K562 (cell line): ENCODE results near the gene MRPL48. TPM values are rescaled to one million over a fixed set of nuclear protein-coding genes. Genes with fewer than 3 reads are reported as not detected.

Source experiments
- CXXC5 ChIP-seq: fragments of 250-450 bp; sonication (Bioruptor Pico); IDR thresholded peaks from 2 replicates; pipeline ENCODE4 v1.8.0; 2022; ENCODE audit warnings: inconsistent platforms, mild to moderate bottlenecking, moderate library complexity
- JUN ChIP-seq, 2 experiments: sonication (generic) in 1 of 2; formaldehyde crosslinking in 1 of 2; IDR thresholded peaks; 2 replicates each; pipeline versions ENCODE4 v1.6.1 to v1.8.0; 2012 to 2022; ENCODE audit warnings: borderline replicate concordance in 2 of 2, mild to moderate bottlenecking in 2 of 2, improper control_type of control experiment in 1 of 2, low read depth in 1 of 2, low read length in 1 of 2, missing genetic modification reagents in 1 of 2
- L3MBTL2 ChIP-seq: fragments of 450-650 bp; IDR thresholded peaks from 2 replicates; pipeline ENCODE4 v1.6.1; 2016; ENCODE audit warnings: mild to moderate bottlenecking, moderate library complexity
- MYC ChIP-seq, 2 experiments: fragments of 250-450 bp in 1 of 2; sonication (Bioruptor Pico) in 1 of 2; IDR thresholded peaks; 2 replicates each; pipeline versions ENCODE4 v1.5.1 to v1.6.1; 2012 to 2021; ENCODE audit warnings: low read depth in 2 of 2, borderline replicate concordance in 1 of 2, improper control_type of control experiment in 1 of 2, low read length in 1 of 2, mild to moderate bottlenecking in 1 of 2, moderate library complexity in 1 of 2
- RHOXF2B ChIP-seq: fragments of 250-450 bp; sonication (Bioruptor Pico); conservative IDR thresholded peaks from 2 replicates; pipeline ENCODE4 v1.5.1; 2021
- SNRNP70 ChIP-seq: fragments of 200-400 bp; formaldehyde crosslinking; optimal IDR thresholded peaks from 2 replicates; pipeline ENCODE3; 2017; ENCODE audit warnings: low read depth, low read length
- SRSF9 ChIP-seq: fragments of 200-400 bp; formaldehyde crosslinking; IDR thresholded peaks from 2 replicates; pipeline ENCODE4 v1.6.1; 2017; ENCODE audit warnings: low read depth, low read length, borderline replicate concordance
- USF2 ChIP-seq: sonication (generic); formaldehyde crosslinking; IDR thresholded peaks from 2 replicates; pipeline ENCODE4 v1.5.0; 2020; ENCODE audit warnings: missing genetic modification reagents
- ZBTB17 ChIP-seq: fragments of 450-650 bp; formaldehyde crosslinking; IDR thresholded peaks from 2 replicates; pipeline ENCODE4 v1.4.0; 2020; ENCODE audit warnings: mild to moderate bottlenecking
- ZNF124 ChIP-seq: sonication (generic); formaldehyde crosslinking; IDR thresholded peaks from 2 replicates; pipeline ENCODE4 v1.8.1; 2022; ENCODE audit warnings: missing genetic modification reagents
- ZNF316 ChIP-seq: fragments of 450-650 bp; IDR thresholded peaks from 2 replicates; pipeline ENCODE4 v1.6.1; 2016
- ZNF584 ChIP-seq: fragments of 200-800 bp; sonication (Bioruptor generic); IDR thresholded peaks from 2 replicates; pipeline ENCODE4 v1.6.1; 2016; ENCODE audit warnings: low read depth, mild to moderate bottlenecking, missing genetic modification characterization, missing compliant biosample characterization
- polyA plus RNA-seq, 8 experiments: library from polyadenylated mRNA; depleted of rRNA in 4 of 8; stranded (reverse) in 5 of 8; unstranded in 3 of 8; fragments of >200 nt; fragmentation: Nextera tagmentation in 2 of 8; fragmentation: Illumina TruSeq in 1 of 8; extraction: Ambion mirVana in 2 of 8; extraction: Trizol in 1 of 8; gene quantifications; 2 replicates each; pipeline versions ENCODE4 v1.2.1 to v1.2.3, GENCODE V29; 2011 to 2014; ENCODE audit warnings: inconsistent platforms in 1 of 8, missing spikeins in 1 of 8
- total RNA-seq, 7 experiments: library from RNA; depleted of rRNA in 6 of 7; stranded (reverse); fragments of >200 nt in 6 of 7; fragmentation: Illumina TruSeq in 2 of 7; extraction: Trizol in 2 of 7; gene quantifications; 2 replicates each; pipeline versions ENCODE4 v1.2.1 to v1.2.3, GENCODE V29; 2011 to 2021; ENCODE audit warnings: low replicate concordance in 1 of 7

The MRPL48 gene
- total and polyA plus RNA-seq, 9 of the 15 experiments (the other 6 are each of a cell fraction or from before 2014, with no cell fraction given), result 66.0 to 237 (median 104) TPM

- no peak; the same call in 1 of the 2 replicates for TF ChIP-seq ZBTB17 (CRISPR knock-in tag)
- peak; percentile 77 for TF ChIP-seq ZNF316
- peak; percentile 88; the same call in 1 of the 2 replicates for TF ChIP-seq ZNF584 (CRISPR knock-in tag)
- TF ChIP-seq SNRNP70, result no peak
- TF ChIP-seq RHOXF2B (CRISPR knock-in tag), result 0 out of 2 replicates have a peak, but pooled peaks have one; percentile 34
- TF ChIP-seq ZNF124 (CRISPR knock-in tag), result no peak
- TF ChIP-seq MYC (IDR thresholded peaks at IDR 0.05; ENCODE audit: low read depth, low read length), result peak; percentile 96
- peak; percentile 44; the same call in 1 of the 2 replicates for TF ChIP-seq MYC (CRISPR knock-in tag; IDR thresholded peaks at IDR 0.05; ENCODE audit: borderline replicate concordance, low read depth)
- peak; percentile 91 for TF ChIP-seq JUN (IDR thresholded peaks at IDR 0.05; ENCODE audit: borderline replicate concordance, low read depth, low read length)
- TF ChIP-seq JUN (CRISPR knock-in tag; IDR thresholded peaks at IDR 0.05; ENCODE audit: borderline replicate concordance), result no peak
- TF ChIP-seq L3MBTL2, result peak; percentile 85
- peak; percentile 90 for TF ChIP-seq CXXC5 (CRISPR knock-in tag)
- TF ChIP-seq USF2 (CRISPR knock-in tag), result no peak
- no peak for TF ChIP-seq SRSF9
Measured at GRCh38 chr11:73779084-73779902, 8.4 kb upstream of the MRPL48 start (continued).
